GM19397 (cell line): Measurements from ENCODE around the gene INPP5J.

ENCODE experiments used
- ATAC-seq: cut with Tn5 transposase; IDR thresholded peaks from one replicate; pipeline ENCODE4 v1.9.1; 2021; ENCODE audit warnings: mild to moderate bottlenecking, moderate library complexity; ENCODE audit not compliant: unreplicated experiment

Gene INPP5J

GRCh38 chr22:31123292-31123602 is 481 bp downstream of the INPP5J start:
- ATAC-seq = no peak

- no peak for ATAC-seq
Observed at GRCh38 chr22:31124290-31124689, 1.5 kb downstream of the INPP5J start.

- ATAC-seq = no peak
Observed at GRCh38 chr22:31124811-31125465, 2.2 kb downstream of the INPP5J start.

- ATAC-seq = no peak
Observed at GRCh38 chr22:31125521-31126117, 2.9 kb downstream of the INPP5J start.

GRCh38 chr22:31126128-31126868 is 3.5 kb downstream of the INPP5J start:
- no peak for ATAC-seq

- ATAC-seq = no peak
Observed at GRCh38 chr22:31126869-31127175, 4.1 kb downstream of the INPP5J start.

- ATAC-seq = no peak
Observed at GRCh38 chr22:31127181-31127772, 4.5 kb downstream of the INPP5J start.

- ATAC-seq = no peak
Observed at GRCh38 chr22:31128156-31128555, 5.4 kb downstream of the INPP5J start.

GRCh38 chr22:31130873-31131272 is 8.1 kb downstream of the INPP5J start:
- no peak for ATAC-seq

- no peak for ATAC-seq
Observed at GRCh38 chr22:31133911-31134310, 11.1 kb downstream of the INPP5J start.

GRCh38 chr22:31134688-31135087 is 11.9 kb downstream of the INPP5J start:
- ATAC-seq = no peak

GRCh38 chr22:31135706-31136105 is 12.9 kb downstream of the INPP5J start:
- no peak for ATAC-seq

GRCh38 chr22:31136155-31136554 is 13.4 kb downstream of the INPP5J start:
- no peak for ATAC-seq

- no peak for ATAC-seq
Observed at GRCh38 chr22:31136711-31137110, 13.9 kb downstream of the INPP5J start.

- no peak for ATAC-seq
Observed at GRCh38 chr22:31137721-31138120, 15.0 kb downstream of the INPP5J start.

GRCh38 chr22:31138126-31138525 is 15.4 kb downstream of the INPP5J start:
- no peak for ATAC-seq

GRCh38 chr22:31139066-31139465 is 16.3 kb downstream of the INPP5J start:
- ATAC-seq = no peak

- no peak for ATAC-seq
Observed at GRCh38 chr22:31139866-31140716, 17.3 kb downstream of the INPP5J start, which contains the start of gene PLA2G3. PLA2G3 (minus strand) TSS chr22:31140508; CDS start chr22:31140354, 154 bp downstream.

- no peak for ATAC-seq
Observed at GRCh38 chr22:31140746-31141145, 18.0 kb downstream of the INPP5J start.

GRCh38 chr22:31141551-31141950 is 18.8 kb downstream of the INPP5J start:
- ATAC-seq = no peak

GRCh38 chr22:31142285-31142684 is 19.5 kb downstream of the INPP5J start:
- ATAC-seq = no peak
